ENCODE results near the gene CACNB2.
"Not testable (repeated sequence)": the region's sequence is repeated elsewhere in the genome, so short reads cannot be mapped to it uniquely, and the experiment has no call there.

Gene CACNB2

GRCh38 chr10:18203471-18203870 is 63.2 kb downstream of the CACNB2 start:
- DNase-seq = no peak

- no peak for DNase-seq
Observed at GRCh38 chr10:18204039-18204835, 64.0 kb downstream of the CACNB2 start.

- DNase-seq = no peak
Observed at GRCh38 chr10:18205098-18205834, 65.0 kb downstream of the CACNB2 start.

GRCh38 chr10:18208186-18208585 is 68.0 kb downstream of the CACNB2 start:
- not testable (repeated sequence) for DNase-seq

GRCh38 chr10:18209241-18209640 is 69.0 kb downstream of the CACNB2 start:
- no peak for DNase-seq

GRCh38 chr10:18210711-18211110 is 70.5 kb downstream of the CACNB2 start:
- no peak for DNase-seq

GRCh38 chr10:18211862-18212261 is 71.6 kb downstream of the CACNB2 start:
- no peak for DNase-seq

- DNase-seq = no peak
Observed at GRCh38 chr10:18213271-18213670, 73.0 kb downstream of the CACNB2 start.

- no peak for DNase-seq
Observed at GRCh38 chr10:18214691-18215563, 74.7 kb downstream of the CACNB2 start.

- no peak for DNase-seq
Observed at GRCh38 chr10:18216482-18216881, 76.3 kb downstream of the CACNB2 start.

GRCh38 chr10:18217577-18217976 is 77.4 kb downstream of the CACNB2 start:
- DNase-seq = no peak

- DNase-seq = no peak
Observed at GRCh38 chr10:18219146-18219545, 78.9 kb downstream of the CACNB2 start.

GRCh38 chr10:18221123-18221522 is 80.9 kb downstream of the CACNB2 start:
- no peak for DNase-seq

- DNase-seq = no peak
Observed at GRCh38 chr10:18221882-18222281, 81.7 kb downstream of the CACNB2 start.

- DNase-seq = no peak
Observed at GRCh38 chr10:18222866-18223265, 82.6 kb downstream of the CACNB2 start.

- no peak for DNase-seq
Observed at GRCh38 chr10:18223898-18224297, 83.7 kb downstream of the CACNB2 start.

- no peak for DNase-seq
Observed at GRCh38 chr10:18224626-18225445, 84.6 kb downstream of the CACNB2 start.

GRCh38 chr10:18226336-18226735 is 86.1 kb downstream of the CACNB2 start:
- no peak for DNase-seq

GRCh38 chr10:18229826-18230225 is 89.6 kb downstream of the CACNB2 start:
- no peak for DNase-seq

- DNase-seq = no peak
Observed at GRCh38 chr10:18230794-18231193, 90.6 kb downstream of the CACNB2 start.

- DNase-seq = no peak
Observed at GRCh38 chr10:18231480-18231879, 91.3 kb downstream of the CACNB2 start.

- no peak for DNase-seq
Observed at GRCh38 chr10:18233775-18234174, 93.6 kb downstream of the CACNB2 start.
